Lung (tissue), 12 donors: Measurements from ENCODE around the gene RAP1A. TPM values are rescaled to one million over a fixed set of nuclear protein-coding genes. Genes with fewer than 3 reads are reported as not detected.

Experiments used
- ATAC-seq: fragments of 200-7000 bp; cut with Tn5 transposase; one replicate; pipeline ENCODE4 v1.9.1; 2020; ENCODE audit warnings: moderate number of reproducible peaks; ENCODE audit not compliant: insufficient read depth, low FRiP score
- DNase-seq, 3 donors: peaks; one replicate each; pipeline ENCODE4 v3.0.0-alpha.2; 2013 to 2017
- H3K27ac ChIP-seq, 2 donors: one replicate each; pipeline ENCODE4 v1.5.1; 2013; ENCODE audit warnings: mild to moderate bottlenecking in 2 of 2, moderate library complexity in 2 of 2, control low read depth in 1 of 2, inconsistent platforms in 1 of 2, low read depth in 1 of 2, low read length in 1 of 2
- H3K27me3 ChIP-seq, 3 donors: one replicate each; pipeline ENCODE4 v1.5.1; 2013; ENCODE audit warnings: low read length in 2 of 3; ENCODE audit not compliant: control insufficient read depth in 3 of 3, insufficient read depth in 3 of 3
- H3K36me3 ChIP-seq, 4 donors: one replicate each; pipeline ENCODE4 v1.5.1; 2013; ENCODE audit warnings: low read length in 4 of 4, mild to moderate bottlenecking in 1 of 4, moderate library complexity in 1 of 4; ENCODE audit not compliant: control insufficient read depth in 4 of 4, insufficient read depth in 4 of 4
- H3K4me1 ChIP-seq, 5 donors: one replicate each; pipeline ENCODE4 v1.5.1; 2013; ENCODE audit warnings: low read length in 5 of 5, mild to moderate bottlenecking in 2 of 5, moderate library complexity in 1 of 5; ENCODE audit not compliant: control insufficient read depth in 5 of 5, insufficient read depth in 5 of 5
- H3K4me3 ChIP-seq: one replicate; pipeline ENCODE4 v1.5.1; 2013; ENCODE audit warnings: mild to moderate bottlenecking, control low read depth, moderate library complexity
- H3K9ac ChIP-seq, 2 donors: one replicate each; pipeline ENCODE4 v1.5.1; 2013; ENCODE audit warnings: low read length in 2 of 2, control low read depth in 1 of 2; ENCODE audit not compliant: insufficient read depth in 1 of 2
- H3K9me3 ChIP-seq, 4 donors: one replicate each; pipeline ENCODE4 v1.5.1; 2013; ENCODE audit warnings: low read length in 3 of 4, mild to moderate bottlenecking in 1 of 4, moderate library complexity in 1 of 4; ENCODE audit not compliant: control insufficient read depth in 4 of 4, insufficient read depth in 3 of 4
- CTCF ChIP-seq: IDR thresholded peaks from 2 replicates; pipeline ENCODE4 v1.5.1; 2012; ENCODE audit warnings: mild to moderate bottlenecking; ENCODE audit errors: control extremely low read depth, extremely low read depth
- WGBS, 2 donors: extraction: QIAGEN DNeasy Blood & Tissue Kit; methylation state at CpG; one replicate each; pipeline ENCODE4 v1.1.7; 2013; 5-methylcytosine and 5-hydroxymethylcytosine counted together
- polyA plus RNA-seq, 2 donors: library from polyadenylated mRNA; stranded (reverse); fragments of 200-250 nt; gene quantifications; one replicate each; pipeline ENCODE4 v1.2.1, GENCODE V29; 2013
- total RNA-seq, 2 donors: library from RNA; depleted of rRNA in 1 of 2; stranded (reverse); fragments of >200 nt in 1 of 2; gene quantifications; one replicate each; pipeline ENCODE4 v1.2.1, GENCODE V29; 2014 to 2021
- donor health status: control.
- donor health status: control.
- donor health status: Bipolar disorder and iron deficiency.
- donor health status: healthy.
- donor health status: DM: yes; HTN: yes; CAD: no.

Gene RAP1A
- total and polyA plus RNA-seq, 4 donors: 64.5 to 97.3 (median 77.6) TPM

- ATAC-seq (no peak), DNase-seq (no peak)
- no peaks in the 10 kb centered on the region for H3K27me3 ChIP-seq
- H3K36me3 ChIP-seq: peaks cover 0 to 5% (median 3%) of the 10 kb centered on the region in 4 donors
- TF ChIP-seq CTCF: no peak
- H3K4me1 ChIP-seq: peaks cover 0 to 9% (median 6%) of the 10 kb centered on the region in 5 donors
- H3K4me3 ChIP-seq: no peak overlapping the region
- H3K9me3 ChIP-seq: no peaks in the 10 kb centered on the region
- no peak overlapping the region for H3K9ac ChIP-seq
- WGBS, 2 donors: 71 to 75% methylated on average over 7 of the region's 7 CpGs
- no peak overlapping the region for H3K27ac ChIP-seq
Observed at GRCh38 chr1:111648806-111649205, 29.2 kb downstream of the RAP1A start.

- H3K4me3 ChIP-seq: no peak overlapping the region
- no peaks in the 10 kb centered on the region for H3K9me3 ChIP-seq
- no peak for DNase-seq
- H3K27me3 ChIP-seq: no peaks in the 10 kb centered on the region
- H3K9ac ChIP-seq: no peak overlapping the region
- peaks cover 0 to 9% (median 6%) of the 10 kb centered on the region in 5 donors for H3K4me1 ChIP-seq
- 89% methylated on average over 10 of the region's 10 CpGs for WGBS, 2 donors
- no peak for ATAC-seq
- peaks cover 0 to 5% (median 3%) of the 10 kb centered on the region in 4 donors for H3K36me3 ChIP-seq
- no peak overlapping the region for H3K27ac ChIP-seq
- TF ChIP-seq CTCF: no peak
Observed at GRCh38 chr1:111649227-111649626, 29.6 kb downstream of the RAP1A start.

DNA sequence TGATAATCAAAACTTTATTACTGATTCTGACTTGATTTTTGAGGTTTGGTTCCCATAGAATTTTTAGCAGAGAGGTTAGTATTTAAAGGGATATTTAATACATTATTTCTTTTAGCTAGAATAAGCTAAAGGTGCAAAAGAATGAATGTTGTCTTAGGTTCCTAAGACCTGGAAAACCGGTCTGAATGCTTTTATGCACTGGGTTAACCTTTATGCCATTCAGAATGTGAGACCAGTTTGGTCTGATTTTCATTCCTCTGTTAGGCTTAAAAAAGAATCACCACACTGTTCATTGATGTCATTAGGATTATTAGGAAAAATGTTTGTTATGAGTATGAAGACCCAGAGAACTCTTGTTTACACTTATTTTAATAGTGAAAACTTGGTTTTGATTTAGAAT lies 30.1 kb downstream of the RAP1A start:
- H3K4me1 ChIP-seq: peaks cover 0 to 9% (median 6%) of the 10 kb centered on the region in 5 donors
- 67 to 88% methylated on average over 1 of the region's 1 CpG for WGBS, 2 donors
- peak in 2 of 3 donors; percentile 64 to 83 for DNase-seq

More for the DNA sequence above, 30.1 kb downstream of the RAP1A start:
- ATAC-seq: no peak
- no peak overlapping the region for H3K4me3 ChIP-seq
- H3K36me3 ChIP-seq: peaks cover 0 to 4% (median 3%) of the 10 kb centered on the region in 4 donors
- TF ChIP-seq CTCF: no peak
- no peaks in the 10 kb centered on the region for H3K27me3 ChIP-seq
- no peak overlapping the region for H3K9ac ChIP-seq
- no peak overlapping the region for H3K27ac ChIP-seq
- H3K9me3 ChIP-seq: no peaks in the 10 kb centered on the region
